ENCODE measurements around the gene ENTPD5. TPM values are rescaled to one million over a fixed set of nuclear protein-coding genes. Genes with fewer than 3 reads are reported as not detected.

Gene ENTPD5
- total and polyA plus RNA-seq, 2 donors (not counting 3 experiments of a cell fraction or from before 2014, with no cell fraction given), result 8.4 to 13.0 TPM

DNA sequence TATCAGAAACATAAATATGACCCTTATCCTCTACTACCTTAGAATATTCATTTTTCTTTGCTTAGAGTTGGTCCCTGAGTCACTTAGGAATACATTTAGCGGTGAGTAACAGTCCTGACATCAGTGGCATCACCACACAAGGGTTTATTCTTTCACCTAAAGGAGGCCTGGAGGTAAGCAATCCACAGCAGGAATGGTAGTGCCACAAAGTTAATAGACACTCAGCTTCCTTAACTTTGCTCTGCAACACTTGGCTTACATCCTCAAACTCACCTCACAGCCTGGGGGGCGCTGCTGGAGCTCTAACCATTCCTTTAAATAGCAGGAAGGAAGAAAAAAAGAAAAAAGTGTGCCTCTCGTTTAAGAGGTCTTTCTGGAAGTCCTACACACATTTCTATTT, 29.2 kb upstream of the ENTPD5 start:
- POLR2A ChIA-PET, result no interaction called here
- BruUV-seq (replicated peaks), result no TSS peak
- H3K4me1 ChIP-seq (ENCODE audit: control insufficient read depth, extremely low read depth, insufficient read depth, low read length), result no peaks in the 10 kb centered on the region
- CTCF ChIA-PET, result interaction anchor here (0.7 to 1.1 kb wide), 5 partner anchors 9 to 54 kb away, joined by 3 to 5 read pairs (median 4); no protein-coding TSS in a partner anchor
- dilution Hi-C loops (cut with MboI; ENCODE audit: extremely low pct_ligation_motif_present, low sequenced_read_pairs), result no loop called here
- no peak overlapping the region for H2AFZ ChIP-seq (ENCODE audit: low read depth, low read length)
- H3K79me2 ChIP-seq (ENCODE audit: control insufficient read depth, insufficient read depth, low read length), result no peaks in the 10 kb centered on the region
- H3K27me3 ChIP-seq (ENCODE audit: control insufficient read depth in 2 of 2, insufficient read depth in 2 of 2, low read length in 2 of 2), result no peaks in the 10 kb centered on the region
- no peak overlapping the region for H3K9ac ChIP-seq (replicated peaks; ENCODE audit: extremely low read depth, insufficient read depth, low read length)
- no peaks in the 10 kb centered on the region for H3K9me3 ChIP-seq (replicated peaks; ENCODE audit: control insufficient read depth, insufficient read depth, low read length)
- FAIRE-seq, result peak; percentile 77
- no peak overlapping the region for H3K4me3 ChIP-seq (replicated peaks in 1 of 3; ENCODE audit: insufficient read depth in 1 of 3, low read depth in 1 of 3, low read length in 3 of 3)
- H3K4me2 ChIP-seq (ENCODE audit: insufficient read depth, low read length), result no peak overlapping the region
- no peak overlapping the region for H3K27ac ChIP-seq (ENCODE audit: insufficient read depth, low read depth, low read length)
- H3K9me1 ChIP-seq (replicated peaks; ENCODE audit: control insufficient read depth, extremely low read depth, insufficient read depth, low read length), result no peaks in the 10 kb centered on the region
- H3K36me3 ChIP-seq (ENCODE audit: control insufficient read depth in 2 of 2, extremely low read depth in 1 of 2, insufficient read depth in 2 of 2, low read length in 2 of 2), result no peaks in the 10 kb centered on the region
- intact Hi-C loops (cut with micrococcal nuclease), result no loop called here
- no peaks in the 10 kb centered on the region for H4K20me1 ChIP-seq (replicated peaks; ENCODE audit: control insufficient read depth, extremely low read depth, insufficient read depth, low read length)
- DNase-seq (ENCODE audit: low read depth, low spot score), result peak; percentile 20
- TF ChIP-seq GATA2 (IDR thresholded peaks at IDR 0.05; ENCODE audit: insufficient read depth, insufficient read length, low read depth, low read length) (no peak), CTCF (IDR thresholded peaks at IDR 0.05; ENCODE audit: extremely low read depth in 1 of 2, insufficient read depth in 1 of 2, low read depth in 1 of 2, low read length in 2 of 2) (peak; percentile 6 to 7), MYC (IDR thresholded peaks at IDR 0.05; ENCODE audit: low read depth, low read length) (no peak), POLR2A (IDR thresholded peaks at IDR 0.05; ENCODE audit: low read depth, low read length) (no peak), FOS (IDR thresholded peaks at IDR 0.05; ENCODE audit: borderline replicate concordance, insufficient read depth, low read length) (no peak)

DNA sequence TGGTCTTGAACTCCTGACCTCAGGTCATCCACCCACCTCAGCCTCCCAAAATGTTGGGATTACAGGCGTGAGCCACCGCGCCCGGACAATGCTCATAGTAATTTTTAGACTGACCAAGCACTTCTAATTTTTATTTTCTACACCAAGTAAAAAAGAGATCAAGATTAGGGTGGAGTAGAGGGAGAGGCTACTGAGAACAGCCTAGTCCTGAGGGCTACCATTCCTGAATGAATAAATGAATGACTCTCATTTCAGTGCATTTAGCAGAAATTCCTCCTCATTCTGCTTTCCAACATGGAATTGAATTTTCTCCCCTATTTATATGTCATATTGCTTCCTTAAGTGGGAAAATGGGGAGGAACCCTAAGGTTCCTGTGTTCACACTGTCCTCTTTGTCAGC, 26.4 kb upstream of the ENTPD5 start:
- Histone ChIP-seq H3K4me3 (replicated peaks in 1 of 3; ENCODE audit: insufficient read depth in 1 of 3, low read depth in 1 of 3, low read length in 3 of 3) (no peak overlapping the region), H3K4me2 (ENCODE audit: insufficient read depth, low read length) (no peak overlapping the region), H3K79me2 (ENCODE audit: control insufficient read depth, insufficient read depth, low read length) (no peaks in the 10 kb centered on the region), H2AFZ (ENCODE audit: low read depth, low read length) (no peak overlapping the region), H3K27me3 (ENCODE audit: control insufficient read depth in 2 of 2, insufficient read depth in 2 of 2, low read length in 2 of 2) (no peaks in the 10 kb centered on the region), H4K20me1 (replicated peaks; ENCODE audit: control insufficient read depth, extremely low read depth, insufficient read depth, low read length) (no peaks in the 10 kb centered on the region), H3K4me1 (ENCODE audit: control insufficient read depth, extremely low read depth, insufficient read depth, low read length) (no peaks in the 10 kb centered on the region), H3K36me3 (ENCODE audit: control insufficient read depth in 2 of 2, extremely low read depth in 1 of 2, insufficient read depth in 2 of 2, low read length in 2 of 2) (no peaks in the 10 kb centered on the region), H3K9ac (replicated peaks; ENCODE audit: extremely low read depth, insufficient read depth, low read length) (no peak overlapping the region), H3K9me1 (replicated peaks; ENCODE audit: control insufficient read depth, extremely low read depth, insufficient read depth, low read length) (no peaks in the 10 kb centered on the region), H3K9me3 (replicated peaks; ENCODE audit: control insufficient read depth, insufficient read depth, low read length) (no peaks in the 10 kb centered on the region), H3K27ac (ENCODE audit: insufficient read depth, low read depth, low read length) (no peak overlapping the region)
- intact Hi-C loops (cut with micrococcal nuclease), result no loop called here
- TF ChIP-seq JUN (IDR thresholded peaks at IDR 0.05; ENCODE audit: borderline replicate concordance, insufficient read depth, insufficient read length, low read depth), result no peak
- no peak for TF ChIP-seq FOS (IDR thresholded peaks at IDR 0.05; ENCODE audit: borderline replicate concordance, insufficient read depth, low read length)
- TF ChIP-seq GATA2 (IDR thresholded peaks at IDR 0.05; ENCODE audit: insufficient read depth, insufficient read length, low read depth, low read length), result no peak
- no peak for TF ChIP-seq POLR2AphosphoS5 (IDR thresholded peaks at IDR 0.05; ENCODE audit: insufficient read depth, low read depth, low read length)
- TF ChIP-seq CTCF (IDR thresholded peaks at IDR 0.05; ENCODE audit: extremely low read depth in 1 of 2, insufficient read depth in 1 of 2, low read depth in 1 of 2, low read length in 2 of 2), result no peak
- TF ChIP-seq MAX (IDR thresholded peaks at IDR 0.05; ENCODE audit: insufficient read depth, insufficient read length), result no peak
- TF ChIP-seq POLR2A (IDR thresholded peaks at IDR 0.05; ENCODE audit: low read depth, low read length), result no peak
- TF ChIP-seq MYC (IDR thresholded peaks at IDR 0.05; ENCODE audit: low read depth, low read length), result no peak
- no peak for TF ChIP-seq EZH2 (IDR thresholded peaks at IDR 0.05; ENCODE audit: borderline replicate concordance, low read depth, low read length, severe bottlenecking)
- dilution Hi-C loops (cut with MboI; ENCODE audit: extremely low pct_ligation_motif_present, low sequenced_read_pairs), result no loop called here
- ChIA-PET POLR2A (no interaction called here), CTCF (no interaction called here)
- no peak for FAIRE-seq
- no peak for DNase-seq (ENCODE audit: low read depth, low spot score)
- BruUV-seq (replicated peaks), result no TSS peak
